T-cell (primary cell): ENCODE data around the gene SLC16A13. TPM values are rescaled to one million over a fixed set of nuclear protein-coding genes. Genes with fewer than 3 reads are reported as not detected.

Experiments used
- ATAC-seq, 4 experiments: fragments of 200-7000 bp in 3 of 4; fragments of 150-1000 bp in 1 of 4; cut with Tn5 transposase; replicated peaks in 1 of 4; 1 replicate in 3 of 4; 2 replicates in 1 of 4; pipeline ENCODE4 v1.10.0; 2021; ENCODE audit warnings: moderate library complexity in 3 of 4, mild to moderate bottlenecking in 2 of 4, moderate number of reproducible peaks in 1 of 4
- CTCF ChIA-PET, 2 donors: fragments of 300-600 bp; sonication (Branson Sonifier 250); formaldehyde crosslinking; loops; one replicate each; lab custom pipeline; 2022; ENCODE audit warnings: antibody characterized with exemption in 2 of 2; lab: Charles Lee
- POLR2A ChIA-PET, 2 donors: fragments of 300-600 bp; sonication (Branson Sonifier 250); formaldehyde crosslinking; loops; one replicate each; lab custom pipeline; 2022; ENCODE audit warnings: antibody characterized with exemption in 2 of 2; lab: Charles Lee
- DNase-seq, 35 experiments: peaks; one replicate each; pipeline versions ENCODE4 v3.0.0 to v3.0.0-alpha.2; 2013 to 2023
- H3K27ac ChIP-seq: one replicate; pipeline ENCODE4 v1.5.1; 2013; ENCODE audit warnings: low read length
- H3K27me3 ChIP-seq, 2 experiments: replicated peaks in 1 of 2; 1 replicate in 1 of 2; 2 replicates in 1 of 2; pipeline versions ENCODE4 v1.6.1 to v1.7.0; 2013; ENCODE audit warnings: low read length in 1 of 2, mixed read lengths in 1 of 2; ENCODE audit not compliant: control insufficient read depth in 2 of 2, insufficient read depth in 2 of 2; ENCODE audit errors: extremely low read depth in 1 of 2
- H3K36me3 ChIP-seq, 2 donors: 1 replicate in 1 of 2; 2 replicates in 1 of 2; pipeline versions ENCODE4 v1.6.1 to v1.7.0; 2013; ENCODE audit warnings: low read length in 1 of 2; ENCODE audit not compliant: control insufficient read depth in 2 of 2, insufficient read depth in 1 of 2; ENCODE audit errors: extremely low read depth in 1 of 2
- H3K4me1 ChIP-seq, 2 experiments: 1 replicate in 1 of 2; 2 replicates in 1 of 2; pipeline versions ENCODE4 v1.6.1 to v1.7.0; 2013; ENCODE audit warnings: low read length in 2 of 2, mixed read lengths in 1 of 2; ENCODE audit not compliant: insufficient read depth in 2 of 2, control insufficient read depth in 1 of 2; ENCODE audit errors: extremely low read depth in 1 of 2
- H3K4me3 ChIP-seq, 2 donors: 1 replicate in 1 of 2; 2 replicates in 1 of 2; pipeline versions ENCODE4 v1.5.1 to v1.7.0; 2013; ENCODE audit warnings: mild to moderate bottlenecking in 2 of 2, low read length in 1 of 2, moderate library complexity in 1 of 2; ENCODE audit not compliant: control insufficient read depth in 1 of 2; ENCODE audit errors: extremely low read depth in 1 of 2
- H3K9me3 ChIP-seq: 2 replicates; pipeline ENCODE4 v1.7.0; 2013
- H3K27ac Mint-ChIP-seq, 2 donors: one replicate each; pipeline ENCODE4 v1.8.0; 2020 to 2021; ENCODE audit warnings: mild to moderate bottlenecking in 2 of 2, mixed read lengths in 2 of 2
- H3K27me3 Mint-ChIP-seq, 2 donors: one replicate each; pipeline ENCODE4 v1.8.0; 2021 to 2022; ENCODE audit warnings: mixed read lengths in 2 of 2
- H3K36me3 Mint-ChIP-seq: one replicate; pipeline ENCODE4 v1.8.0; 2021; ENCODE audit warnings: mixed read lengths
- H3K4me1 Mint-ChIP-seq, 3 donors: one replicate each; pipeline ENCODE4 v1.8.0; 2020 to 2022; ENCODE audit warnings: mixed read lengths in 3 of 3, mild to moderate bottlenecking in 1 of 3
- H3K4me3 Mint-ChIP-seq, 3 donors: one replicate each; pipeline ENCODE4 v1.8.0; 2020 to 2022; ENCODE audit warnings: mild to moderate bottlenecking in 3 of 3, mixed read lengths in 3 of 3, moderate library complexity in 3 of 3
- H3K9me3 Mint-ChIP-seq, 3 donors: one replicate each; pipeline ENCODE4 v1.8.0; 2020 to 2022; ENCODE audit warnings: mixed read lengths in 3 of 3
- WGBS: methylation state at CpG from one replicate; pipeline ENCODE4 v1.1.5; 2013; ENCODE audit warnings: missing lambda C conversion rate; ENCODE audit not compliant: insufficient coverage; 5-methylcytosine and 5-hydroxymethylcytosine counted together
- total RNA-seq, 35 experiments: library from RNA in 6 of 35; stranded (reverse) in 6 of 35; fragments of 120-200 nt in 1 of 35; gene quantifications; one replicate each; pipeline versions ENCODE4 v1.2.1 to v1.2.4 and lab custom pipeline; 2013 to 2026

SLC16A13 gene
- total RNA-seq, 5 donors from 2014 or later (not counting 1 experiment from before 2014, with no cell fraction given) = 3.8 to 17.6 (median 15.4) TPM

GRCh38 chr17:6995500-6996255, 40.1 kb upstream of the SLC16A13 start, which contains the start of gene ALOX12:
TSS of gene ALOX12 (plus strand) at chr17:6996049. CDS start at chr17:6996118, 69 bp downstream.
- ChIA-PET POLR2A (interaction anchor here in 1 of 2 donors (0.6 kb wide), 1 partner anchor 1006 kb away, joined by 3 read pairs; no protein-coding TSS in a partner anchor), CTCF (no interaction called here)
- Mint-ChIP-seq H3K36me3 (peaks cover 25% of the 10 kb centered on the region), H3K9me3 (no peaks in the 10 kb centered on the region), H3K4me3 (no peak within 1 kb of the TSS), H3K27me3 (no peaks in the 10 kb centered on the region), H3K27ac (no peak within 1 kb of the TSS), H3K4me1 (peaks cover 0 to 3% (median 2%) of the 10 kb centered on the region in 3 donors)
- H3K36me3 ChIP-seq = peaks cover 15 to 38% of the 10 kb centered on the region in 2 donors
- H3K27ac ChIP-seq = no peak within 1 kb of the TSS
- no peaks in the 10 kb centered on the region for H3K27me3 ChIP-seq
- H3K9me3 ChIP-seq = no peaks in the 10 kb centered on the region
- no peak for DNase-seq
- ATAC-seq = no peak
- no peak within 1 kb of the TSS for H3K4me3 ChIP-seq
- 80% methylated on average over 62 of the region's 64 CpGs for WGBS
- no peaks in the 10 kb centered on the region for H3K4me1 ChIP-seq

- peaks cover 2 to 3% (median 3%) of the 10 kb centered on the region in 3 donors for H3K4me1 Mint-ChIP-seq
- H3K27ac Mint-ChIP-seq = no peak overlapping the region
- WGBS = 91% methylated on average over 55 of the region's 58 CpGs
- ATAC-seq (no peak), DNase-seq (no peak)
- H3K9me3 Mint-ChIP-seq = no peaks in the 10 kb centered on the region
- H3K4me1 ChIP-seq = no peaks in the 10 kb centered on the region
- H3K4me3 Mint-ChIP-seq = no peak overlapping the region
- CTCF ChIA-PET = interaction anchor here in 1 of 2 donors (0.6 kb wide), 1 partner anchor 86 kb away, joined by 11 read pairs; no protein-coding TSS in a partner anchor
- no peaks in the 10 kb centered on the region for H3K9me3 ChIP-seq
- no peaks in the 10 kb centered on the region for H3K27me3 Mint-ChIP-seq
- no peak overlapping the region for H3K4me3 ChIP-seq
- no peaks in the 10 kb centered on the region for H3K27me3 ChIP-seq
- H3K27ac ChIP-seq = no peak overlapping the region
- H3K36me3 Mint-ChIP-seq = peaks cover 29% of the 10 kb centered on the region
- POLR2A ChIA-PET = interaction anchor here in 1 of 2 donors (0.6 kb wide), 1 partner anchor 1005 kb away, joined by 3 read pairs; no protein-coding TSS in a partner anchor
- peaks cover 17 to 46% of the 10 kb centered on the region in 2 donors for H3K36me3 ChIP-seq
These were observed 39.4 kb upstream of the SLC16A13 start for GRCh38 chr17:6996256-6997011.

GRCh38 chr17:6997171-6997570, 38.6 kb upstream of the SLC16A13 start:
- ATAC-seq (no peak), DNase-seq (no peak)
- Histone ChIP-seq H3K27me3 (no peaks in the 10 kb centered on the region), H3K4me3 (no peak overlapping the region), H3K4me1 (no peaks in the 10 kb centered on the region), H3K27ac (no peak overlapping the region), H3K36me3 (peaks cover 17 to 53% of the 10 kb centered on the region in 2 donors), H3K9me3 (no peaks in the 10 kb centered on the region)
- 92% methylated on average over 3 of the region's 8 CpGs for WGBS
- H3K9me3 Mint-ChIP-seq = no peaks in the 10 kb centered on the region
- H3K27me3 Mint-ChIP-seq = no peaks in the 10 kb centered on the region
- H3K4me3 Mint-ChIP-seq = no peak overlapping the region
- peaks cover 36% of the 10 kb centered on the region for H3K36me3 Mint-ChIP-seq
- CTCF ChIA-PET = interaction anchor here in 1 of 2 donors (0.6 kb wide), 1 partner anchor 86 kb away, joined by 11 read pairs; no protein-coding TSS in a partner anchor
- H3K4me1 Mint-ChIP-seq = peaks cover 3 to 7% (median 5%) of the 10 kb centered on the region in 3 donors
- H3K27ac Mint-ChIP-seq = no peak overlapping the region
- POLR2A ChIA-PET = no interaction called here

- 89% methylated on average over 7 of the region's 11 CpGs for WGBS
- H3K27ac Mint-ChIP-seq = no peak overlapping the region
These were observed 36.8 kb upstream of the SLC16A13 start for GRCh38 chr17:6998855-6999508.

GRCh38 chr17:7001318-7001961, 34.4 kb upstream of the SLC16A13 start:
- no peaks in the 10 kb centered on the region for H3K9me3 ChIP-seq
- H3K27ac ChIP-seq = peak overlapping the region; percentile 17
- no peaks in the 10 kb centered on the region for H3K9me3 Mint-ChIP-seq
- no peaks in the 10 kb centered on the region for H3K27me3 ChIP-seq
- no peak overlapping the region for H3K4me3 Mint-ChIP-seq
- CTCF ChIA-PET = no interaction called here
- peaks cover 17 to 71% of the 10 kb centered on the region in 2 donors for H3K36me3 ChIP-seq
- no peaks in the 10 kb centered on the region for H3K27me3 Mint-ChIP-seq
- H3K27ac Mint-ChIP-seq = no peak overlapping the region
- H3K4me3 ChIP-seq = no peak overlapping the region
- peaks cover 0 to 4% of the 10 kb centered on the region in 2 experiments for H3K4me1 ChIP-seq
- peaks cover 13 to 17% (median 13%) of the 10 kb centered on the region in 3 donors for H3K4me1 Mint-ChIP-seq
- peaks cover 51% of the 10 kb centered on the region for H3K36me3 Mint-ChIP-seq
- ATAC-seq (no peak), DNase-seq (peak in 13 of 35 experiments; percentile 30 to 68 (median 37))
- POLR2A ChIA-PET = no interaction called here
- WGBS = 72% methylated on average over 8 of the region's 10 CpGs

More at GRCh38 chr17:6998855-6999508, 36.8 kb upstream of the SLC16A13 start:
- H3K4me3 ChIP-seq = no peak overlapping the region
- ATAC-seq (no peak), DNase-seq (no peak)
- ChIA-PET POLR2A (no interaction called here), CTCF (interaction anchor here in 1 of 2 donors (0.6 kb wide), 1 partner anchor 34 kb away, joined by 3 read pairs; no protein-coding TSS in a partner anchor)
- Mint-ChIP-seq H3K4me3 (no peak overlapping the region), H3K9me3 (no peaks in the 10 kb centered on the region), H3K4me1 (peaks cover 5 to 7% (median 5%) of the 10 kb centered on the region in 3 donors), H3K36me3 (peaks cover 46% of the 10 kb centered on the region), H3K27me3 (no peaks in the 10 kb centered on the region)
- no peaks in the 10 kb centered on the region for H3K27me3 ChIP-seq
- no peaks in the 10 kb centered on the region for H3K9me3 ChIP-seq
- H3K36me3 ChIP-seq = peaks cover 17 to 67% of the 10 kb centered on the region in 2 donors
- H3K4me1 ChIP-seq = no peaks in the 10 kb centered on the region
- no peak overlapping the region for H3K27ac ChIP-seq
